Umbilical cord (tissue), 2 donors: ENCODE measurements around the gene FLRT1. TPM values are rescaled to one million over a fixed set of nuclear protein-coding genes. Genes with fewer than 3 reads are reported as not detected.
"Not testable (repeated sequence)": the region's sequence is repeated elsewhere in the genome, so short reads cannot be mapped to it uniquely, and the experiment has no call there.

Experiments used
- DNase-seq: peaks from one replicate; pipeline ENCODE4 v3.0.0-alpha.2; 2015; ENCODE audit warnings: low spot score
- total RNA-seq: library from RNA; depleted of rRNA; stranded (reverse); fragments of >200 nt; gene quantifications from one replicate; pipeline ENCODE4 v1.2.3, GENCODE V29; 2014; ENCODE audit warnings: low replicate concordance; ENCODE audit not compliant: insufficient read depth

The FLRT1 gene
- total RNA-seq, 1 donor from 2014 or later, result 0.48 TPM

GRCh38 chr11:64044730-64045393 is 9.1 kb downstream of the FLRT1 start:
- DNase-seq, result no peak

- no peak for DNase-seq
Observed at GRCh38 chr11:64045700-64046099, 10.0 kb downstream of the FLRT1 start.

DNA sequence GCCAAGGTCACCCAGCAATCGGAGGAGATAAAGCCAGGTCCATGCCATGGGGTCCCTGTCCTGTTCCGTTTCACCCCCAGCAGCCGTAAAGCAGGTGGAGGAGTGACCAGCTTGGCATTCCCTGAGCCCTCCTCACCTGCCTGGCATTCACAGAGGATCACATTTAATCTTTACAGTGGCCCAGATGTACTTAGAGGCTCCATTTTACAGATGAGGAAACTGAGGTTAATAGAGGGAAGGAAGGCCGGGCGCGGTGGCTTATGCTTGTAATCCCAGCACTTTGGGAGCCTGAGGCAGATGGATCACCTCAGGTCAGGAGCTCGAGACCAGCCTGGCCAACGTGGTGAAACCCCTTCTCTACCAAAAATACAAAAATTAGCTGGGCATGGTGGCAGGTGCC is 11.6 kb downstream of the FLRT1 start:
- DNase-seq, result not testable (repeated sequence)

DNA sequence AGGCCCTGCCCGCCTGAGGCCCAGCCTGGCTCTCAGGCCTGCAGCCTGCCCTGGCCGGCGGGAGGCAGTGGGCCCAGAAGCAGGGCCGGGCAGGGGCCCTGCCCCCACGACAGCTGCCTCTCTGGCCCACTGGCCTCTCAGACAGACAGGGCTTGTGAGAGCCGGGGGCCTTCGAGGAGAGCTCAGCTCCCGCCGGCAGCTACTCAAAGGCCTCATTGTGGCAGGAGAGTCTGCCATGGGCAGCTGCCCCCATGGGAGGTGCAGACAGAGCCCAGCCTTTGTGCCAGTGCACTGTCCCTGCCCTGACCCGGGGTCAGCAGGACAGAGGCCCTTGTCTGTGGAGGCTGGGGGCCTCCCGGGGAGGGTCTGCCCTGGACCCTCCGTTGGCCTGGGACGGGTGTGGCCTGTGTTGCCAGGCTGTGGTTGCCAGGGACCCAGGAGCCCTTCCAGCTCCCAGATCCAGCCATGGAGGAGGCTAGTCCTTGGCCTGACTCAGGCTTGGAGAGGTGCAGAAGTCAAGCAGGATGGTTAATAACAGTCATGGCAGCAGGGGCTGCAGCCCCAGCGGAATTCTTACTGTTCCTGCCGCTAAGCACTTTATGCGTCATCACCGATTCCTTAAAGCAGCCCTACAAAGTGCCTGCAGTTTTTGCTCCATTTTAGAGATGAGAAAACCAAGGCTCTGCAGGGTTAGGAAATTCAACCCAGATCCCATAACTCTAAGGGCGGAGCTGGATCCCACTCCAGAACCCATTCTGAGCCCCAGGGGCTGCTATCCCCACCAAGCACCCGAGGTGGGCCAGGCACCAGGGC is 12.5 kb downstream of the FLRT1 start:
- DNase-seq, result no peak

GRCh38 chr11:64049509-64049908 is 13.8 kb downstream of the FLRT1 start:
- no peak for DNase-seq

- no peak for DNase-seq
Observed at GRCh38 chr11:64051297-64051696, 15.6 kb downstream of the FLRT1 start.

- DNase-seq, result no peak
Observed at GRCh38 chr11:64052436-64052835, 16.7 kb downstream of the FLRT1 start.

DNA sequence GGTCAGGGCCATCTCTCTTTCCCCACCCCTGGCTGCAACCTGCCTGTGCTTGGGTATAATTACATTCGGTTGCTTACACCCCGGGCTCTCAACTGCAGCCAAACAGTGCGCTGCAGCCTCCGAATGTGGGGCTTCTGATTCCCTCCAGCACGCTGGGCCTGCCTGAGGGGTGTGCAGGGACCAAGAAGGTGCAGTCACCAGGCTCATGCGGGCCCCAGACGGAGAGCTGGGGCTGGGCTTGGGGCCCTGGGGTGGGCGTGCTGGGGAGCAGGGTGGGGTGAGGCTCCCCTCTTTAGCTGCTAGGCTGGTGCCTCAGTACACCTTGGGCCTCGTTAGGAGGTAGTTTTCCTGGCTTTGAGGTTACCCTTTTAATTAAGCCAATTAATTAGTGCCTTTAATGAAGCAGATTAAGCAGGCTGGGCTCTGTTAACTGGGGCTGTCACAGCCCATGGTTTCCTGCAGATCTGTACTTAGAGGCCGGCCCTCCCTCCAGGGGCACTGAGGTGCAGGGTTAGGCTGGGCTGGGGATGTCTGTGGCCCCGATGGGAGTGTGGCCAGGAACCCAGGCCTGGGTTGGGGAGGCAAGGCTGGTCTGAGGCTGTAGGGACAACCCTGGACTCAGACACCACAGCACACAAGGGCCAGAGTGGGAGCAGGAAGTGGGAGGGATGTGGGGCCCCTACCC is 17.3 kb downstream of the FLRT1 start:
- DNase-seq, result no peak

DNA sequence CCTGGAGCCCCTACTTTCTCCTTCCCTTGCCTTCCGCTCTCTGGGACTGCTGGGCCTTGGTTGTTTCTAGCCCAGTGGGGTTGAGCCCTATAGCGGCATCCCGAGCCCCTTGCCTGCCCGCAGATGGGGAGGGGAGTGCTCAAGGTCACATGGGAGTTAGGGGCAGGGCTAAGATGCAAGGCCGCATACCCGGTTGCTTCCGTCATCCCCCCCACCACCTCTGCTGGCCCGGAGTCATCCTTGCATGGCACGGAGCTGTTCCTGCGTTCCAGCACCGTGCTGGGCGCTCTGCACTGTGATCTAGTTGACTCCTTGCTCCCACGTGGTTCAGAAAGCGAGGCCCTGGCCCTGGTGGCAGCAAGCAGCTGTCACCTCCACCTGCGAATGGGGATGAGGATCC is 18.0 kb downstream of the FLRT1 start:
- DNase-seq, result peak; percentile 34

DNA sequence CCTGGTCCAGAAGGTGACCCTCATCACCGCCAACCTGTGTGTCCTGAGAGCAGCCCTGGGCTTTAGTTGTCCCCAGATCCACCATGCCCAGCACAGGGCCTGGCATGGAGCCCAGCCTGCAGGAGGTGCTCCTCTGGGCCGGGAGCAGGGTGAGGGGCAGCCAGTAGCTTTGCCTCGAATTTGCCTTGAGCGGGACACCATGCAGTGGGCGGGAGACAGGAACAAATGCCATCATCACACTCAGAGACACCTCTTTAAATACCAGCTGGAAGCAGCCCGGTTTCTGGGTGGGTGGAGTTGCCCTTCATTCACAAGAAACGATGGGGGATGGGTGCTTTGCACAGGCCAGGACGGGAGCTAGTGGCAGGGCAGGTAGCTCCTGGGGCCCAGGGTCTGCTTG is 19.3 kb downstream of the FLRT1 start:
- no peak for DNase-seq

GRCh38 chr11:64056213-64056785 is 20.6 kb downstream of the FLRT1 start:
- peak; percentile 40 for DNase-seq

DNA sequence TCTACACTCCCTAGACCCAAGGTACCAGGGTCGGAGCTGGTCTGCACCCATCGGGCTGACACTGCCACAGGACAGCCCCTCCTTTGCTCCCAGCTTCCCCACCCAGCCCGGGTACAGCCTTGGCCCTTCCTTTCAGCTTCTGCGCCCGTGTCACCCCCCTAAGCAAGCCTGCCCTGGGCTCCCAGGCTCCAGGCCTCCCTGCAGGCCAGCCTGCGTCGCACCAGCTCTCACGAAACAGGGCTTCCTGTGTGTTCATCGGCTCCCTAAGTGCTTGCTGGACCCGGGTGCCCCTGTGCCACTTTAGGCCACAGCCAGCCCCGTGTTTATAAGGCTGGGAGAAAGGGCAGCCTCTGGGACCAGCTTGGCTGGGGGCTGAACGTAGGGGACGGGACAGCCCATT is 21.1 kb downstream of the FLRT1 start:
- no peak for DNase-seq

DNA sequence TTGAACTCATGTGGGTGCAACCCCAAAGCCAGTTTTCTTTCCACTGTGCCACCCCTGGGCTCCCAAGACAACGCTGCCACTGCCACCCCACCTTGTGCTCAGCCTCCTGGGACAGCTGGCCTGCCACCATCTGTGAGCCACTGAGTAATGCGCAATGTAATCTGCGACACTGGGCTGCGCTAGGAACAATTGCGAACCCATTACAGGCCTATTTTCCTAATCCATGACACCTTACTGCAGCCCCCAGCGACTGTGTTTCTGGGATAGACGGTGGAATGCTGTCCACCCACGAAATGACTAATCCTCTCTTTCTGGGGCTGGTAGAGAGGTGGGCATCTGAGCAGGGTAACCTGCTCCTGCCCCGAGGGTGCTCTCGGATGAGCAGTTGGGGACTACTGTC is 22.2 kb downstream of the FLRT1 start:
- DNase-seq, result no peak

GRCh38 chr11:64058494-64058893 is 22.8 kb downstream of the FLRT1 start:
- DNase-seq, result no peak

GRCh38 chr11:64059339-64060140 is 23.8 kb downstream of the FLRT1 start:
- no peak for DNase-seq

DNA sequence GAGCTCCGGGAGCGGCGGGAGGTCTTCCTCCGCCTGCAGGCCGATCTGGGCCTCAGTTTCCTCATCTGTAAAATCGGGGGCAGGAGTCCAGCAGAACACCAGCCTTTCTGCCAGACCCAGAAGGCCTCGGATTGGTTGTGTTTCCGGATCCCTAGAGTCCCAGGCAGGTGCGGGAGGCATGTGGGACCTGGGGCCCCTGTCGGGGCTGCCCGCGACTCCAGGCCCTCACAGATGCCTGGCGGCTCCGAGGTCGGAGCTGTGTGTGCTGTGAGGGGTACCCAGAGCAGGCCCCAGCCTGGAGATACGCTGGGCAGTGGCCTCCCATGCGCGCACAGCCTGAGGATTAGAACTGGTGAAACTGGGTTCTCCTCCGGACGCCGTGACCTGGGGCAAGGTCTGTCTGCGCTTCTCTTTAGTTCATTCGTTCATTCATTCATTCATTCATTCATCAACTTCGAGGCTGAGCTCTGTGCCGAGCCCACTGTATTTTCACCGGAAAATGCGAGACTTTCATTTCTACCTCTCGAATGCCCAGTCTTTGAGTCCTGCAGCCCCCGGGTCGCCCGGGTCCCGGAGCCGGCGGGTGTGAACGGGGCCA is 24.6 kb downstream of the FLRT1 start:
- DNase-seq, result no peak

DNA sequence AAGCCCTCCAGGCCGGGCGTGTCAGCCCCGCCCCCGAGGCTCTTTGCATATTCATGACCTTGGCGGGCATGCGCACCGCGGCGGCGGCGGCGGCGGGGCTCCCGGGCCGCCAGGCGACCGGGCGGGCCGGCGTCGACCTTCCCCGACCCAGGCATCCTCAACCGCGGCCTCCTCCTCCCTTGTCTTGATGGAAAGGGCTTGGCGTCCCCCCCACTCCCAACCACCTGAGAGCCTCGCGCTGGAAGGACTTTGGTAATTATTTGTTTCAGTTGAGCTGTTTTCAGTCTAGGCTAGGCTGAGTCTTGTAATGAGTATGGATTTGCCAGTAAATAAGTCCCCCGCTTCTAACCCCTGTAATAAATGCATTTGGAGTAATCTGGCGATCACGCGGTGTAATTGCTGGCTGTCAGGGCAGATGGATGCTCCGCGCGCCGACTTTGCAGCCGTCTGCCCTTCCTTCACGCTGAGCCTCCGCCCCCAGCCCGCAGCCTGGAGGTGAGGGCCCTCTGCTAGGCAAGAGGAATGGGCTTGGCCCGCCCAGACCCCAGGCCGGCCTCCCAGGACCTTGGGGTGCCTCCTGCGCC is 25.2 kb downstream of the FLRT1 start:
- DNase-seq, result peak; percentile 50

DNA sequence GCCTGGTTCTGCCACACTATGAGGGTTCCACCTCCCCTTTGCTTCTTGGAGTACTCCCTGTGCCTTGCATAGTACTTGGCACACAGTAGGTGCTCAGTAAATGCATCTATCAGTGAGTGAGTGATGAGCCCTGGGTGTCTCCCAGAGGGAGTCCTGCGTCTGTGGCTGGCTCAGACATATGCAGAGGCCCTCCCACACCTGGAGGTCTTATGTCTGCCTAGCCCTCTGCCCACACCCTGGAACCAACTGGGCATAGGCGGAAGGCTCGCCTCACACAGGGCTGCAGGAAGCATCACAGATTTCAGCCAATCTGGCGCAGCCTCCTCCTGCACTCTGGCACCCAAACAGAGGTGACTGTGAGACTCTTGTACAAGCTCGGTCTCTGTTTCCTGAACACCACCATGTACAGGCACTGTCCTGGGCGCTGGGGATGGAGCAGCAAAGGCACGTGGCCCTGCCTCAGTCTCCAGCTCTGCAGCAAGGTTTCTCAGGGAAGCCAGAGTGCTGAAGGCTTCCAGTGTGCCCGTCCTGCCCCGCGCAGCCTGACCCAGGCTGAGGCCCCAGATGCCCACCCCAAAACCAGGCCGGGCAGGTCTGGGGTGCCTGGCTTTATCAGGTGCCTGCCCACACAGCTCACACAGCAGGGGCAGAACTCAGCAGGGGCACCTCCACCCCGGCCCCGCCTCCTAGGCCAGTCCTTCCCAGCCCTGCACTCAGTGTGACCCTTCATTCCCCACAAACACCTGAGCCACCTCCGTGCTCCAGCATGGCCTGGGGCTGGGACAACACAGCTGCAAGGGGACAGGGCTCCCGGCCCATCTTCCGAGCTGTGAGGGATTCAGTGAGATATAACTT is 26.7 kb downstream of the FLRT1 start:
- DNase-seq, result no peak

DNA sequence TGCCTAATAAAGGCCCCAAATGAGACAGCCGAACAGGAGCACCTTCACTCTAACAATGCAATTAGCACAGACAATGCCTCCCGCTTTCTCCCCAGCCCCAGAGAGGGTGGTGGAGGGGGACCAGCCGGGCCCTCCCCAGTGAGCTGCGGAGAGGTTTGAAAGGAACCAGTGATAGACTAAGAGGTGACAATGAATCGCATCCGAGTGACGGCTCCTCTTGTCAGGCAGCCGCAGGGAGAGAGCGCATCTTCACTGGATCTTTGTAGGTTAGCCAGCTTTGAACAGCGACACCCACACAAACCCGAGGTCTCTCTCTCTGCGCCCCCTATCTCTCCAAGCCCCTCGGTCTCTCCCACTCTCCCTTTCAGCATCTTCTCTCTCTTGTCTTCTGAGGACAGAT is 28.0 kb downstream of the FLRT1 start:
- no peak for DNase-seq
